Stimulated activated naive CD4-positive, alpha-beta T cell (primary cell): ENCODE data around the gene CLDN5.
A peak's percentile ranks its signal among the peaks of the same experiment; 100 is the strongest.

Source experiments
- DNase-seq, 6 experiments: peaks; one replicate each; lab custom pipeline; 2025; lab: John Stamatoyannopoulos, UW

The CLDN5 gene

GRCh38 chr22:19524170-19525115 is at the start of gene CLDN5:
Gene CLDN5, minus strand, starts transcription at chr22:19524410. Its CDS starts 155 bp downstream, at chr22:19524255.
- peak in 1 of 6 experiments; percentile 29 for DNase-seq

GRCh38 chr22:19571995-19572394 is 47.8 kb upstream of the CLDN5 start:
- DNase-seq, result no peak

- DNase-seq, result no peak
These were observed 47.1 kb upstream of the CLDN5 start for GRCh38 chr22:19571207-19571795.

DNA sequence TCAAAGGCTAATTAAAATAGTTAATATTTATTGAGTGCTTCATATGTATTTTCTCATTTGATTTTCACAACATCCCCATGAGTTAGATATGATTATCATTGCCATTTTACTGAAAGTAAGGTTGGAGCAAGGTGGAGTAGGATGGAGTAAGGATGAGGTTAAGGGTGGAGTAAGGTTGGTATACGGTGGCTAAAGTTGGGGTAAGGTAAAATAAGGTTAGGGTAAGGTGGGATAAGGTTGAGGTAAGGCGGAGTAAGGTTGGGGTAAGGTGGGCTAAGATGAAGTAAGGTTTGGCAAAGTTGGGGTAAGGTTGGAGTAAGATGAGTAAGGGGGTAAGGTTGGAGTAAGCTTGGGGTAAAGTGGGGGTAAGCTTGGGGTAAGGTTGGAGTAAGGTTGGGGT is 45.8 kb upstream of the CLDN5 start:
- no peak for DNase-seq

- no peak for DNase-seq
These were observed 45.0 kb upstream of the CLDN5 start for GRCh38 chr22:19569276-19569640.

GRCh38 chr22:19568337-19569275 is 44.4 kb upstream of the CLDN5 start:
- DNase-seq, result no peak

DNA sequence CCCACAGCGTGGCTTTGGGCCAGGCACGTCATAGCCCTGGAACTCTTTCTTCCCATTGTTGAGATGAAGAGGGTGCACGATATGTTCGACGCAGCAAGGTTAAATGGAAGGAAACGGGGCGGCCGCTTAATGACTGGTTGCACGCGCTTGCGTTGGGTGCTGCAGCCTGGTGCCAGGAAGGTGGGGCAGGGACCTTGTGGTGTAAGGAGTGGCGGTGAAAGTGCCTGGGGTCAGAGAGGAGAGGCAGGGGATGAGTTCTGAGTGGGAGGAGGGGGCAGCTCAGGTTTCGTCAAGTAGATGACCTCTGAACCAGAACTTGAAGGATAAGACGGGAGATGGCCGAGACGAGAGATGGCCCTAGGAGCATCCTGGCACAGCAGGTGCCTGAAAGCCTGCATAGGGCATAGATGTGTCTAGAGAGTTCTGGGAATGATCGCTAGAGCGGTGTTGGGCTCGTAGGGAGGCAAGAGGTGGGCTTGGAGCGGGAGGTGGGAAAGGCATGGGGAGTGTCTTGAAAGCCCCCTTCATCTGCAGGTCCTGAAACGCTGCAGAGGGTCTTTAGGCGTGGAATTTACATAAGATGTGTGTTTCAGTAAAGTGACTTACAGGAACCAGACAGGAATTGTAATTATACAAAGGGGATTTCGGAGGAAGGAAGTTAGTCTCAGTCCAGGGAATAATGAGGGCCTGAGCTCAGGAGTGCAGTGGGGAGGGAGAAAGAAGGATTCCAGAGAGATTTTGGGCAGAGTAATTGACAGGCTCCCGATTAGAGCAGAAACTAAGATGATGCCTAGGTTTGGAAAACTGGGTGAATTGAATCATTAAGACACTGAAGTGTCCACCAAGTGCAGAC is 43.2 kb upstream of the CLDN5 start:
- no peak for DNase-seq

GRCh38 chr22:19566279-19567156 is 42.3 kb upstream of the CLDN5 start:
- DNase-seq, result no peak

DNA sequence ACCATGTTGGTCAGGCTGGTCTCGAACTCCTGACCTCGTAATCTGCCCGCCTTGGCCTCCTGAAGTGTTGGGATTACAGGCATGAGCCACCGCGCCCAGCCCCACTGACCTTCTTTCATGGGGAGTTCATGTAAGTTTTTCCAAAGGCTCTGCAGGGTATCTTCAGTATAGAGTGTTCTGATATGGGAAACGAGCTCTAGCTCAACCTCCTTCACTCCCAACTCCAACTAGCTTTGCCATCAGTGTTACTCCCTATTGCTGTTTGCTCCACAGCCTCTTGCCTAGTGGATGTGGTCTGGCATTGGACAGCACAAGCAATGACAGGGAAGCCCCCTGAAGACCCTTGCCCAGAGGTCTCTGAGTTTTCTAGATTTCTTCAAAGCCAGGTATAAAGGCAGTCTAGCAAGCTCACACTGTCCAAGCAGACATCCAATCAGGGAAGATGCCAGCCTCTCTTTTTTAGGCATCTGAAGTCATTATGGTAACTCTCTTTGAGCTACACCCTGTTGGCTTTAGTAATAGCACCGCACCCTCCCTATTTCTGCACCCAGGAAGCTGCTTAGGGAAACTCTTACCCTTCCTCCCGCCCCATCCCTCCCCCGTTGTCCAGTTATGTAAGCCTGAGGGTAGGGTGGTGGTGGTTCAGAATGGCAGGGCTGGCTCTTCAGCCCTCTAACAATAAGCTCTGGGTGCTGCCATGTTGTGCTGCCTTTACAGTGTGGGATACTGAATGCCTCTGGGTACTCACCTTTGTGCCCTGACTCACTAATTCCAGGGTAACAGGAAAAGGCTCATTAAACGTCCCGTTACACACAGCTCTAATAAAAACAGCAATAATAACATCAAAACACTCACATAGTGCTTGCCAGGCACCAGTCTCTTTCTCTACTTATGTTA is 41.4 kb upstream of the CLDN5 start:
- DNase-seq, result no peak

- no peak for DNase-seq
These were observed 35.7 kb upstream of the CLDN5 start for GRCh38 chr22:19559956-19560355.

GRCh38 chr22:19559324-19559811 is 35.2 kb upstream of the CLDN5 start:
- no peak for DNase-seq

- no peak for DNase-seq
These were observed 32.8 kb upstream of the CLDN5 start for GRCh38 chr22:19556963-19557545.

- no peak for DNase-seq
These were observed 31.4 kb upstream of the CLDN5 start for GRCh38 chr22:19555651-19556050.

DNA sequence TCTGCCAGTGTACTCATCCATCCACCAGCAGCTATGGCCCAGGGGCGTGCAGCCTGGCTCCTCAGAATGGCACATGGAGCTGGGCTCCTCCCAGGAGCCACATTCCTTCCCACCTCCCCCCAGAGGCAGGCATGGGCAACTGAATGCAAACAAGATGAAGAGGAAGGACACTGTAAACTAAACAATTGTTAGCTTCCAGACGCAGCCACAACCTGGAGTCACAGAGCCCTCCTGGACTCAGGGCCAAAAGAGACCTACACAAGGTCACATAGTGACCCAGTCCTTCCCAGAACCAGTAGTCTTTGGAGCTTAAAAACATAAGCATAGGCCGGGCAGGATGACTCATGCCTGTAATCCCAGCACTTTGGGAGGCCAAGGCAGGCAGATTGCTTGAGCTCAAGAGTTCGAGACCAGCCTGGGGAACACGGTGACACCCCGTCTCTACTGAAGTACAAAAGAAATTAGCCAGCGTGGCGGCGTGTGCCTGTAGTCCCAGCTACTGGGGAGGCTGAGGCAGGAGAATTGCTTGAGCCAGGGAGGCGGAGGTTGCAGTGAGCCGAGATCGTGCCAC is 30.7 kb upstream of the CLDN5 start:
- no peak for DNase-seq

GRCh38 chr22:19553201-19553600 is 29.0 kb upstream of the CLDN5 start:
- no peak for DNase-seq

DNA sequence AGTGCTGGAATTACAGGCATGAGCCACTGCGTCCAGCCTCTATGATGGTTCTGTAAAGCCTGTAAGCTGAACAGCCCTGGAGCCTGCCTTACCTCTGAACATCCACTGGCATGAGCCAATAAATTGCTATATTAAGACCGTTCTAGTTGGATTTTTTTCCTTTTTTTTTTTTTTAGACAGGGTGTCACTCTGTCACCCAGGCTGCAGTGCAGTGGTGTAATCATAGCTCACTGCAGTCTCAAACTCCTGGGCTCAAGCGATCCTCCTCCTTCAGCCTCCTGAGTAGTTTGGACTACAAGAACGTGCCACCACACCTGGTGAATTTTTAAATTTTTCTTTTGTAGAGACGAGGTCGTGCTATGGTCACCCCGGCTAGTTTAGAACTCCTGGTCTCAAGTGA is 26.2 kb upstream of the CLDN5 start:
- DNase-seq, result no peak

- DNase-seq, result no peak
These were observed 25.2 kb upstream of the CLDN5 start for GRCh38 chr22:19549428-19549827.

- no peak for DNase-seq
These were observed 24.8 kb upstream of the CLDN5 start for GRCh38 chr22:19548964-19549363.
